Chondrocyte (in vitro differentiated cells): ENCODE data around the gene CDH11. TPM values are rescaled to one million over a fixed set of nuclear protein-coding genes. Genes with fewer than 3 reads are reported as not detected.

Experiments
- DNase-seq: peaks from one replicate; pipeline ENCODE4 v3.0.0; 2021; ENCODE audit warnings: mixed read lengths, low spot score
- H3K27ac Mint-ChIP-seq: one replicate; pipeline ENCODE4 v1.8.0; 2021; ENCODE audit warnings: mild to moderate bottlenecking, moderate library complexity, mixed read lengths; ENCODE audit not compliant: unreplicated experiment
- H3K27me3 Mint-ChIP-seq: 2 replicates; pipeline ENCODE4 v1.8.0; 2021; ENCODE audit warnings: low read depth, mixed read lengths
- H3K36me3 Mint-ChIP-seq: 2 replicates; pipeline ENCODE4 v1.8.0; 2021; ENCODE audit warnings: low read depth, mixed read lengths
- H3K4me1 Mint-ChIP-seq: 2 replicates; pipeline ENCODE4 v1.8.0; 2021; ENCODE audit warnings: low read depth, mild to moderate bottlenecking, mixed read lengths
- H3K4me3 Mint-ChIP-seq: one replicate; pipeline ENCODE4 v1.8.0; 2021; ENCODE audit warnings: mild to moderate bottlenecking, moderate library complexity, mixed read lengths; ENCODE audit not compliant: unreplicated experiment
- H3K9me3 Mint-ChIP-seq: 2 replicates; pipeline ENCODE4 v1.8.0; 2021; ENCODE audit warnings: low read depth, mixed read lengths
- CTCF ChIP-seq: fragments of 200-600 bp; sonication (generic); IDR thresholded peaks from 2 replicates; pipeline ENCODE4 v1.5.0; 2021; ENCODE audit warnings: antibody characterized with exemption, mild to moderate bottlenecking, moderate library complexity
- long read RNA-seq: library from polyadenylated mRNA; stranded (forward); transcript quantifications from one replicate; pipeline ENCODE4 v2.0.0, GENCODE V29; 2021
- total RNA-seq: library from RNA; stranded (reverse); gene quantifications from 3 replicates; pipeline ENCODE4 v1.2.1, GENCODE V29; 2021

CDH11 gene
- total RNA-seq, result 936 to 1,062 TPM (median 970 TPM) in 3 replicates
- long read RNA-seq, full-length matches to known transcripts, result 577 of 754 reads
- long read RNA-seq, partial matches to known transcripts, result 105 of 754 reads
- long read RNA-seq, other reads (novel, unspliced or antisense), result 72 of 754 reads

GRCh38 chr16:65121870-65122723 is at the start of gene CDH11:
CDH11 (minus strand) TSS chr16:65122063; CDS start chr16:65004869, 117,194 bp downstream.
- Mint-ChIP-seq H3K27ac (peak within 1 kb of the TSS; percentile 98), H3K4me3 (peak within 1 kb of the TSS; percentile 95), H3K36me3 (peaks cover 11% of the 10 kb centered on the region), H3K4me1 (peaks cover 51% of the 10 kb centered on the region), H3K9me3 (peaks cover 3% of the 10 kb centered on the region), H3K27me3 (no peaks in the 10 kb centered on the region)
- peak; percentile 76 for TF ChIP-seq CTCF
- peak; percentile 95 for DNase-seq

DNA sequence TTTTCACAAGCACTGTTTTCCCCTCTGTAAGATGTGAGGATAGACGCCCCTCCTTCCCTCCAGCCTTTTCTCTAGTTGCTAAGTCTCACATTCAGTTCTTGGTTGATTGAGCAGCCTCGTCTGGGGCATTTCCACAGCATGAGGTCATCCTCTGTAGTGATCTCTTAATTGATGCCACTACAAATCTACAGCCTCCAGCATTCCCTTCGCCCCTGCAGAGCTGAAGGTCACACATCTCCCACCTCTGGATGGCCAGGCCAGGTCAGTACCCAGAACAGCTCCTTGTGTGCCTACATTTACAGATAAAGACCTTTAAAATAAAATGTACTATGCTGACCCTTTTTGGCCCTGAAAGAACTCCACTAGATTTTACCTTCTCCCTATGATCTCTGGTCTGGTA is 32.5 kb upstream of the CDH11 start:
- DNase-seq, result no peak
- TF ChIP-seq CTCF, result no peak
- Mint-ChIP-seq H3K9me3 (no peaks in the 10 kb centered on the region), H3K36me3 (no peaks in the 10 kb centered on the region), H3K4me3 (no peak overlapping the region), H3K27me3 (no peaks in the 10 kb centered on the region), H3K27ac (no peak overlapping the region), H3K4me1 (no peaks in the 10 kb centered on the region)

DNA sequence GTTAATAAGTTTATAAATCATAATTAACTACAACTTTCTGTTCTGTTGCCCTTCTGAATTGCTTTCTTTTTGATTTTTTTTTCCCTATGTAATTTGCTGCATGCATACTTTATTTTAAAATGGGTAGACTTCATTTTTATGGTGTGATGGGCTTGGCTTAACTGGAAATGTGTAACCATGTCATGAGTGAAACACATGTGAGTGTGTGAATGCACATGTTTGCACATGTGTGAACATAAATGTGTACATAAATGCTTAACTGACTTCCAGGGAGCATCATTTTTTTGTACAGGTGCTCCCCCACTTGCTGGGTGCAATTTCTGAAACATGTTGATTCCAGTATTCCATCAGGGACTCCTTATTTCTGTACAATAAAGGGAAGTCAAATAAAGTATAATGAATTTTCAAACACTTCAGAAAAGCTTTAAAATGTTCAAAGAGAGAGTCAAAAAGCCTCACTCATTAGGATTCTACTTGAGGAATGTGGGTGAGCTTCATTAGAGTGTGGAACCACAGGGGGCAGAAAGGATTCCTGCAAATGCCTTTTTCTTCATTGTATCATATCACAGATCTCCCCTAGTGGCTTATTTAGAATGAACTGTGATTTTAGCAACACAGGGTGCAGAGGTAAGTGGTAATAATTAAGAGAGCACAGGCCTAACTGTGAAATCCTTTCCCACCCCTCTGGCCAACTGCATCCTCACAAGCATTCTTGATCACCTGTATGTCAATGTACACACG is 31.7 kb upstream of the CDH11 start:
- Mint-ChIP-seq H3K36me3 (no peaks in the 10 kb centered on the region), H3K27ac (no peak overlapping the region), H3K9me3 (no peaks in the 10 kb centered on the region), H3K4me3 (no peak overlapping the region), H3K27me3 (no peaks in the 10 kb centered on the region), H3K4me1 (no peaks in the 10 kb centered on the region)
- DNase-seq, result no peak
- TF ChIP-seq CTCF, result no peak

DNA sequence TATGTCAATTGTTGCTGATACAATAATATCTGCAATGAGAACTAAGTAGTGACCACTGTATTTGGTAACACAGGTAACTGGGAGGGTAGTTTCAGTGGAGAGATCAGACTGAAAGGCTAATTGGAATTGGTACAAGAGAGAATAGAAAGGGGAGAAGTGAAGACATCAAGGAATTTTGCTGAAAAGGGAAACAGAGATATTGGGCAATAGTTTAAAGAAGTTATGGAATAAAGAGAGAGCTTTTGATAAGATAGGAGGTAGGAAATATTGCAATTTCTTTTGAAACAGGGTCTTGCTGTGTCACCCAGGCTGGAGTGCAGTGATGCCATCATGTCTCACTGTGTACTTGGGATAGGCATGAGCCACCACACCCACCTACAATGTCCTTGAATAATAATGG is 26.9 kb upstream of the CDH11 start:
- Mint-ChIP-seq H3K4me3 (no peak overlapping the region), H3K27me3 (no peaks in the 10 kb centered on the region), H3K4me1 (peaks cover 3% of the 10 kb centered on the region), H3K9me3 (no peaks in the 10 kb centered on the region), H3K36me3 (no peaks in the 10 kb centered on the region), H3K27ac (no peak overlapping the region)
- TF ChIP-seq CTCF, result no peak
- no peak for DNase-seq

DNA sequence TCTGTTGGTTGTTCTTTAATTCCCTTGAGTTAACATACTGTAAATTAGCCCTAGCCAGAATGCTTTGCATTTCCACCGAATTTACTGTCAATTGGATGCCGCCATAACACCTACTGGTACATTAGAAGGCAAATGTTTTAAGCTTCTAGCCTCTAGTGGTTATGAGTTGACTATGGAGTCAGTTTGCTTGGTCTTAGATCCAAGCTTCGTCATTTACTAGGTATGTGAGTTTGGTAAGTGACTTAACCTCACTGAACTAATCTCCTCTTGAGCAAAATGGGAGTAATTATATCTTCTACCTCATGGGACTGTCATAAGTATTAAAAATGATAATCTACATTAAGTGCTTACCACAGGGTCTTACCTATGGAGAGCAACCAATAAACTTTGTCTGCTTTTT is 20.4 kb upstream of the CDH11 start:
- Mint-ChIP-seq H3K4me3 (no peak overlapping the region), H3K27me3 (no peaks in the 10 kb centered on the region), H3K9me3 (no peaks in the 10 kb centered on the region), H3K4me1 (peaks cover 3% of the 10 kb centered on the region), H3K27ac (no peak overlapping the region), H3K36me3 (no peaks in the 10 kb centered on the region)
- no peak for DNase-seq
- no peak for TF ChIP-seq CTCF
